ENCODE measurements around the gene TMPRSS2. TPM values are rescaled to one million over a fixed set of nuclear protein-coding genes. Genes with fewer than 3 reads are reported as not detected.

Gene TMPRSS2
- total RNA-seq, 4 donors from 2014 or later, result 5.1 to 19.2 (median 12.1) TPM

- DNase-seq (ENCODE audit: low spot score in 2 of 2), result no peak
- TF ChIP-seq POLR2A (IDR thresholded peaks at IDR 0.05) (no peak), CTCF (IDR thresholded peaks at IDR 0.05) (no peak)
- intact Hi-C loops (cut with DNase I; ENCODE audit: low total_unique reads), result no loop called here
- 94% methylated on average over 16 of the region's 16 CpGs for WGBS, 2 donors
- no peak overlapping the region for H3K4me3 ChIP-seq (ENCODE audit: low read depth, poor library complexity, severe bottlenecking)
These were observed 13.7 kb downstream of the TMPRSS2 start for GRCh38 chr21:41494242-41494641.

GRCh38 chr21:41491412-41491811 lies 16.5 kb downstream of the TMPRSS2 start:
- DNase-seq (ENCODE audit: low spot score in 2 of 2), result no peak
- H3K4me3 ChIP-seq (ENCODE audit: low read depth, poor library complexity, severe bottlenecking), result no peak overlapping the region
- intact Hi-C loops (cut with DNase I; ENCODE audit: low total_unique reads), result no loop called here
- 86 to 88% methylated on average over 6 of the region's 6 CpGs for whole genome bisulfite sequencing, 2 donors
- TF ChIP-seq CTCF (IDR thresholded peaks at IDR 0.05) (no peak), POLR2A (IDR thresholded peaks at IDR 0.05) (no peak)

GRCh38 chr21:41490330-41490729 lies 17.6 kb downstream of the TMPRSS2 start:
- intact Hi-C loops (cut with DNase I; ENCODE audit: low total_unique reads), result no loop called here

DNA sequence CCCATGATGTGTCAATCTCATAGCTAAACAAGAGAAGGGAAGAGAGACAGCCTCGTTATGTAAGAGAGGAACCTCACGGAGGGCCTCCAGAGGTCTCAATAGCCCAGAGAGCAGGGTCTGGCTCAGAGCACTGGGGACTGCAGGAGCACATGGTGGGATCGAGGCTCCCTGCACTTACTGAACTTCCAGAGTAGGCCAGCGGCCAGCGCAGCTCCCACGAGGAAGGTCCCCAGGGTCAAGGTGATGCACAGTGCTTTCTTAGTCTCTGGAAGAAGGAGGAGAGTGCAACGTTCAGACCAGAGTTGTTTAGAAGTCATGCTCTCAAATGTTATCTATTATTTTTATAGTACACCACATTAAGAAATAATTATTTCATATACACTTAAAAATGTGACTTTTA lies 18.6 kb downstream of the TMPRSS2 start:
- intact Hi-C loops (cut with DNase I; ENCODE audit: low total_unique reads), result no loop called here
- no peak overlapping the region for H3K4me3 ChIP-seq (ENCODE audit: low read depth, poor library complexity, severe bottlenecking)
- 84% methylated on average over 7 of the region's 7 CpGs for WGBS, 2 donors
- TF ChIP-seq POLR2A (IDR thresholded peaks at IDR 0.05) (no peak), CTCF (IDR thresholded peaks at IDR 0.05) (no peak)
- DNase-seq (ENCODE audit: low spot score in 2 of 2), result no peak

More at GRCh38 chr21:41490330-41490729, 17.6 kb downstream of the TMPRSS2 start:
- WGBS, 2 donors, result 74 to 81% methylated on average over 4 of the region's 4 CpGs
- no peak for TF ChIP-seq CTCF (IDR thresholded peaks at IDR 0.05)
- TF ChIP-seq POLR2A (IDR thresholded peaks at IDR 0.05), result no peak
- H3K4me3 ChIP-seq (ENCODE audit: low read depth, poor library complexity, severe bottlenecking), result no peak overlapping the region
- DNase-seq (ENCODE audit: low spot score in 2 of 2), result no peak

GRCh38 chr21:41488080-41488479 lies 19.9 kb downstream of the TMPRSS2 start:
- H3K4me3 ChIP-seq (ENCODE audit: low read depth, poor library complexity, severe bottlenecking), result no peak overlapping the region
- DNase-seq (ENCODE audit: low spot score in 2 of 2), result no peak
- intact Hi-C loops (cut with DNase I; ENCODE audit: low total_unique reads), result no loop called here
- WGBS, 2 donors, result 85 to 87% methylated on average over 12 to 14 of the region's 14 CpGs
- TF ChIP-seq POLR2A (IDR thresholded peaks at IDR 0.05), result no peak
- no peak for TF ChIP-seq CTCF (IDR thresholded peaks at IDR 0.05)

DNA sequence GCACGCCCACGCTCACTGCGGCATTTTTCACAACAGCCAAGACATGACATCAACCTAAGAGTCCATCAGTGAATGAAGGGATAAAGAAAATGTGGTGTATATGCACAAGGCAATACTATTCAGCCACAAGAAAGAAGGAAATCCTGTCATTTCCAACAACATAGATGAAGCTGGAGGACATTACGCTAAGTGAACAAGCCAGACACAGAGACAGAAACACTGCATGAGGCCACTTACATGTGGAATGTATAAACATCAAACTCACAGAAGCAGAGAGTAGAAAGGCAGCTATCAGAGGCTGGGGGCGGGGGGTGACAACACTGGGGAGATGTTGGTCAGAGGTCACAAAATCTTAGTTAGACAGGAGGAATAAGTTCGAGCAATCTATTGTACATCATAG lies 20.9 kb downstream of the TMPRSS2 start:
- DNase-seq (ENCODE audit: low spot score in 2 of 2), result no peak
- intact Hi-C loops (cut with DNase I; ENCODE audit: low total_unique reads), result no loop called here
- TF ChIP-seq POLR2A (IDR thresholded peaks at IDR 0.05) (no peak), CTCF (IDR thresholded peaks at IDR 0.05) (no peak)
- no peak overlapping the region for H3K4me3 ChIP-seq (ENCODE audit: low read depth, poor library complexity, severe bottlenecking)
- 79 to 87% methylated on average over 6 of the region's 6 CpGs for WGBS, 2 donors

Data from lower leg skin (tissue), 4 donors.